NB4 (cell line): ENCODE measurements around the gene TMED10.
A peak's percentile ranks its signal among the peaks of the same experiment; 100 is the strongest.

ENCODE experiments used
- DNase-seq: peaks from one replicate; pipeline ENCODE4 v3.0.0; 2010; ENCODE audit warnings: low read depth
- H3K4me3 ChIP-seq: one replicate; pipeline ENCODE4 v1.5.1; 2011; ENCODE audit warnings: mild to moderate bottlenecking, low read depth, low read length, moderate library complexity
- MYC ChIP-seq: IDR thresholded peaks from 2 replicates; pipeline ENCODE4 v1.6.1; 2011; ENCODE audit warnings: low read depth, low read length
- POLR2A ChIP-seq: IDR thresholded peaks from 2 replicates; pipeline ENCODE4 v1.6.1; 2011; ENCODE audit warnings: mild to moderate bottlenecking; ENCODE audit not compliant: insufficient read length; ENCODE audit errors: extremely low read depth
- TF ChIP-seq, protein P1 (sequence below): IDR thresholded peaks from 2 replicates; pipeline ENCODE4 v1.6.1; 2011; ENCODE audit warnings: low read depth, low read length
- TF ChIP-seq, protein P2 (sequence below): IDR thresholded peaks from one replicate; pipeline ENCODE4 v1.5.1; 2012; ENCODE audit warnings: low read depth, low read length

TMED10 gene

DNA sequence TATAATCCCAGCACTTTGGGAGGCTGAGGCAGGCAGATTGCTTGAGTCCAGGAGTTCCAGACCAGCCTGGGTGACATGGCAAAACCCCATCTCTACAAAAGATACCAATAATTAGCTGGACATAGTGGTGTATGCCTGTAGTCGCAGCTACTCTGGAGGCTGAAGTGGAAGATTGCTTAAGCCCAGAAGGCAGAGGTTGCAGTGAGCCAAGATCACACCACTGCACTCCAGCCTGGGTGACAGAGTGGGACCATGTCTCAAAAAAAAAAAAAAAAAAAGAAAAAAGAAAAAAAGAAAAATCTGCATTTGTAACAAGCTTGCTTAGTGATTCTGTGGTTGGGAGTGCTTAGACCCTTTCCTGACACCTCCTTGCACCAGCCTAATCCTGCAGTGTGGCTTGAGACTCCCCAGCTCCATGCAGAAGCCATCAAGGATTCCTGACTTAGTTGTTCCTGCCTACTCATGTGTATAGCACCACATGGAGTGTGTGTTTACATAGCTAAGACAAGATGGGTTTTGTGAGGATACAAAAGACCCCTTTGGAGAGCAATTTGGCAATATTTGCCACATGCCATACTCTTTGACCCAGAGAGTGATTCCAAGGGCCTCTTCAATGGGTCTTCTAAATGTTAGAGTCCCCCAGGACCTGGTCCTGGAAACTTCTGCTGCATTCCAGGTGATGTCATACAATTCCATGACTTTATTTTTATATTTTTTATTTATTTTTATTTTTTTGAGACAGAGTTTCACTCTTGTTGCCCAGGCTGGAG is 5.1 kb upstream of the TMED10 start:
- DNase-seq, result no peak
- TF ChIP-seq, protein P1, sequence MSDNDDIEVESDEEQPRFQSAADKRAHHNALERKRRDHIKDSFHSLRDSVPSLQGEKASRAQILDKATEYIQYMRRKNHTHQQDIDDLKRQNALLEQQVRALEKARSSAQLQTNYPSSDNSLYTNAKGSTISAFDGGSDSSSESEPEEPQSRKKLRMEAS, result no peak
- TF ChIP-seq, protein P2, sequence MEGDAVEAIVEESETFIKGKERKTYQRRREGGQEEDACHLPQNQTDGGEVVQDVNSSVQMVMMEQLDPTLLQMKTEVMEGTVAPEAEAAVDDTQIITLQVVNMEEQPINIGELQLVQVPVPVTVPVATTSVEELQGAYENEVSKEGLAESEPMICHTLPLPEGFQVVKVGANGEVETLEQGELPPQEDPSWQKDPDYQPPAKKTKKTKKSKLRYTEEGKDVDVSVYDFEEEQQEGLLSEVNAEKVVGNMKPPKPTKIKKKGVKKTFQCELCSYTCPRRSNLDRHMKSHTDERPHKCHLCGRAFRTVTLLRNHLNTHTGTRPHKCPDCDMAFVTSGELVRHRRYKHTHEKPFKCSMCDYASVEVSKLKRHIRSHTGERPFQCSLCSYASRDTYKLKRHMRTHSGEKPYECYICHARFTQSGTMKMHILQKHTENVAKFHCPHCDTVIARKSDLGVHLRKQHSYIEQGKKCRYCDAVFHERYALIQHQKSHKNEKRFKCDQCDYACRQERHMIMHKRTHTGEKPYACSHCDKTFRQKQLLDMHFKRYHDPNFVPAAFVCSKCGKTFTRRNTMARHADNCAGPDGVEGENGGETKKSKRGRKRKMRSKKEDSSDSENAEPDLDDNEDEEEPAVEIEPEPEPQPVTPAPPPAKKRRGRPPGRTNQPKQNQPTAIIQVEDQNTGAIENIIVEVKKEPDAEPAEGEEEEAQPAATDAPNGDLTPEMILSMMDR, result no peak
- TF ChIP-seq MYC, result no peak
- no peak for TF ChIP-seq POLR2A

DNA sequence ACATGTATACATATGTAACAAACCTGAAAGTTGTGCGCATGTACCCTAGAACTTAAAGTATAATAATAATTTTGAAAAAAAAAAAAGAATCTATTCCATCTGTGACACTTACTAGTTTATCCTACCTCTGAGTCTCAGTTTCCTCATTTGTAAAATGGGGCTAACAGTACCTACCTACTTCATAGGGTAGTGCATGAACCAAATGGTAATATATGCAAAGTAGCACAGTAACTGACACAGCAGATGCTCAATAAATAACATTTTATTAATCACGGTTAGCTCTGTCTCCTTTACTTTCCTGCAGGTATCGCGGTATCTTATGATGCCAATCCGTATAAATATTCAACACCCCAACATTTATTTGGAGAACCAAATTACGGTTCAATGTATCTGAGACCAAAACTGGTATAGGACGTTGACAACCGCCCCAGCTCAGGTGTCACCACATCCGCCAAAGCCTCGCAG is 703 bp downstream of the TMED10 start:
- peak overlapping the region; percentile 74 for H3K4me3 ChIP-seq
- DNase-seq, result no peak
- TF ChIP-seq, protein P2, result no peak
- TF ChIP-seq MYC, result no peak
- TF ChIP-seq, protein P1, result peak; percentile 23; the same call in 1 of the 2 replicates

More for the DNA sequence above, 5.1 kb upstream of the TMED10 start:
- H3K4me3 ChIP-seq, result no peak overlapping the region

DNA sequence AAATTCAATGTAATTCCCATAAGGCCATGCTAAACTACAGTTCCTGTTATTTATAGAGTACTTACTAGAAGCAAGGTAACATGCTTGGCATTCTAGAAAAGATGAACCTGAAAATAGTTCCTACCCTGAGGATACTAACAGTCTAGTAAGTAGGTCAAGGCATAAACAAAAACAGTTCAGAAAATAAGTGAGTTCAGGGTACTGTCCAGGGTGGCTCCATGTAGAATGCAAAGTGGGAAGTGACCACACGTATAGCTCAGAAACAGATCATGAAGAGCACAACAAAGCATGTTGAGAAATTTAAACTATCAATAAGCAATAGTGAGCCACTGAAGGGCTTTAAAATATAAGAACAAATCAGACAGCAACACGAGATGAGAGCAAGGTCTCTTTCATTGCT is 2.3 kb downstream of the TMED10 start:
- TF ChIP-seq POLR2A, result no peak
- TF ChIP-seq, protein P1, result no peak
- TF ChIP-seq, protein P2, result no peak
- TF ChIP-seq MYC, result no peak
- H3K4me3 ChIP-seq, result peak overlapping the region; percentile 3

DNA sequence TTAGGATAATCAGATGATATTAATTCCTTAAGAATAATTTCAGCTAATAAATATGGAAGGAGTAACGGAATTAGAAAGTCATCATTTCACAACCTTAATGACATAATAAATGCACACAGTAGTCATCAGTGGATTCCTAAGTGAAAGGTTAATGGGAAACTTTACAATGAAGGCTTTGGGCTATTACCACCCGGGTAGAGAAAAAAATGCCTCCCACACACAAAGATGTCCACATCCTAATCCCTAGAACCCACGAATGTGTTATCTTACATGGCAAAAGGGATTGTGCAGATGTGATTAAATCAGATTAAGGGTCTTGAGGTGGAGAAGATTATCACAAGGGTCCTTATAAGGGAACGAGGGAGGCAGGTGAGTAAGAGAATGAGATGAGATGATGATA is 5.6 kb downstream of the TMED10 start:
- H3K4me3 ChIP-seq, result no peak overlapping the region
- TF ChIP-seq, protein P1, result no peak
- TF ChIP-seq, protein P2, result no peak
- TF ChIP-seq POLR2A, result no peak
- no peak for TF ChIP-seq MYC
- DNase-seq, result no peak

More for the DNA sequence above, 2.3 kb downstream of the TMED10 start:
- DNase-seq, result no peak

DNA sequence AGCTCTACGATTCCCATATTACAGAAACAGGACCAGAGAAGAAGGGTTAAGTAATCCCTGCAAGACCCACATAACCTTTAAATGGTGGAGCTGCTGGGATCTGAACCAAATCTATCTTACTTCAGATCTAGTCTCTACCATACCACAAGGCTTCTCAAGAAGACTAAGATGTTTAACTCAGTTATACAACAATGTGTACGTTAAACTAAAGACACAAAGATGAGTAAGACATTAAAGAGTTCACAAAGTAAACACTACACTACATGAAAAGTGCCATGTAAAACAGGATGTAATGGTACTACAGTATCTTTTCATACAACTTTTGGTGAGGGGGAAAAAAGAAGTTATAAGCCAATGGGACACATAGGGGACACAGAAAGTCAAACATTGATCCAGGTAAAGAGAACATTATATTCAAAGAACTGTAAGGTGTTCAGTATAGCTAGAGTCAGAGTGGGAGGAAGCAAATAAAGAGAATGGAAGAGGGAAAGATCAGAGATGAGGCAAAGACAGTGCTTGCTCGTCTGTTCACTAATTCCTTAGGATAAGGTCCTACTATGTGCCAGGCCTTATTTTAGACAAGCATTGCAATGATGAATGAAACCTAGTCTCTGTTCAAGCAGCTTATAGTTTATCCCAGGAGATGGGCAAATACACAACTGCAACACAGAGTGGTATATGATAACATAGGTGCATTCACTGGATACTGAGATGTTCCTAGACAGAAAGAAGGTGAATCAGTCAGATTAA is 7.7 kb downstream of the TMED10 start:
- DNase-seq, result no peak
- no peak overlapping the region for H3K4me3 ChIP-seq
- TF ChIP-seq, protein P2, result no peak
- TF ChIP-seq POLR2A (no peak), MYC (no peak)
- TF ChIP-seq, protein P1, result no peak
